Aorta (tissue), 5 donors: ENCODE results near the gene SRPK2. TPM values are rescaled to one million over a fixed set of nuclear protein-coding genes. Genes with fewer than 3 reads are reported as not detected.
"Not testable (repeated sequence)": the region's sequence is repeated elsewhere in the genome, so short reads cannot be mapped to it uniquely, and the experiment has no call there.

Source experiments
- ATAC-seq: fragments of 200-7000 bp; cut with Tn5 transposase; one replicate; pipeline ENCODE4 v1.9.1; 2022; ENCODE audit warnings: moderate library complexity; ENCODE audit not compliant: low FRiP score
- DNase-seq, 2 donors: peaks; one replicate each; pipeline ENCODE4 v3.0.0-alpha.2; 2020
- H3K27ac ChIP-seq, 2 donors: one replicate each; pipeline ENCODE4 v1.5.1; 2013; ENCODE audit warnings: low read length in 2 of 2, mild to moderate bottlenecking in 2 of 2, moderate library complexity in 2 of 2, control low read depth in 1 of 2, inconsistent platforms in 1 of 2, low read depth in 1 of 2
- H3K27me3 ChIP-seq, 2 donors: one replicate each; pipeline ENCODE4 v1.6.1; 2013; ENCODE audit warnings: control low read depth in 1 of 2, low read length in 1 of 2, mild to moderate bottlenecking in 1 of 2, moderate library complexity in 1 of 2; ENCODE audit not compliant: insufficient read depth in 2 of 2, control insufficient read depth in 1 of 2
- H3K36me3 ChIP-seq, 2 donors: one replicate each; pipeline ENCODE4 v1.6.1; 2013; ENCODE audit warnings: control low read depth in 1 of 2, low read length in 1 of 2, mild to moderate bottlenecking in 1 of 2; ENCODE audit not compliant: insufficient read depth in 2 of 2, control insufficient read depth in 1 of 2
- H3K4me1 ChIP-seq, 2 donors: one replicate each; pipeline ENCODE4 v1.6.1; 2013; ENCODE audit warnings: low read length in 2 of 2, control low read depth in 1 of 2, mild to moderate bottlenecking in 1 of 2, moderate library complexity in 1 of 2; ENCODE audit not compliant: insufficient read depth in 2 of 2, control insufficient read depth in 1 of 2
- H3K4me3 ChIP-seq, 2 donors: one replicate each; pipeline ENCODE4 v1.5.1; 2013; ENCODE audit warnings: low read length in 2 of 2, control low read depth in 1 of 2, mild to moderate bottlenecking in 1 of 2
- H3K9me3 ChIP-seq: one replicate; pipeline ENCODE4 v1.6.1; 2013; ENCODE audit warnings: mild to moderate bottlenecking, low read length; ENCODE audit not compliant: control insufficient read depth
- whole genome bisulfite sequencing, 2 donors: extraction: QIAGEN DNeasy Blood & Tissue Kit; methylation state at CpG; one replicate each; pipeline ENCODE4 v1.1.7; 2013; 5-methylcytosine and 5-hydroxymethylcytosine counted together
- intact Hi-C, 2 donors: fragments of 100-400 bp; cut with DNase I; formaldehyde crosslinking; loops; one replicate each; pipeline versions ENCODE4 v1.14.2 to v1.15.0; 2022
- polyA plus RNA-seq, 2 donors: library from polyadenylated mRNA; stranded (reverse); fragments of 200-250 nt; gene quantifications; one replicate each; pipeline ENCODE4 v1.2.3, GENCODE V29; 2013
- total RNA-seq, 2 donors: library from RNA; stranded (reverse); fragmentation: NEBNext Ultra II Directional; extraction: Animal tissue kit (Norgen Biotek cat#: 25700); gene quantifications; one replicate each; pipeline ENCODE4 v1.2.1, GENCODE V29; 2021
- donor health status: healthy with polysubstance abuse.
- donor health status: Bipolar disorder and iron deficiency.
- donor health status: DM: no; HTN: no; CAD: no.
- donor health status: DM: no; HTN: no; CAD: no.
- donor health status: DM: yes; HTN: yes; CAD: no.

The SRPK2 gene
- total and polyA plus RNA-seq, 4 donors: 11.5 to 49.7 (median 28.7) TPM

DNA sequence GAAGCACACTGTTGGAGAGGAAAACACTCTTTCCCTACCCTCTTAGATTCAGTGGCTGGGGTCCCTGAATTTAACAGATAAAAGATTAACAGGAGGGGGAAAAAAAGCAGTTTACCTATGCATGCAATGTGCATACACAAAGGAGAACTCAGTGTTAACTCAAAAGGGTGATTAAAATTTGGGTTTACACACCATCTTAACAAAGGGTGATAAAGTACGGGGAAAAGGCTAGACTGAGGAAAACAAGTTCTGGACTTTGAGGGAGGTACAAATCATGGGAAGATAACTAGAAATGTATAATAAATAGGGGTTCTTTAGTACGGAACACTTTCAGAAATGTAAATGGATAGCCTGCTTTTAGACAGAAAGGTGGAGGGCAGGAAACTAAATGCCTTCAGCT, 83.1 kb downstream of the SRPK2 start:
- no peak overlapping the region for H3K27ac ChIP-seq
- no peaks in the 10 kb centered on the region for H3K9me3 ChIP-seq
- H3K27me3 ChIP-seq: no peaks in the 10 kb centered on the region
- intact Hi-C loops: no loop called here
- H3K36me3 ChIP-seq: no peaks in the 10 kb centered on the region
- peaks cover 2 to 4% of the 10 kb centered on the region in 2 donors for H3K4me1 ChIP-seq
- ATAC-seq (no peak), DNase-seq (no peak)
- 94 to 97% methylated on average over 2 of the region's 2 CpGs for WGBS, 2 donors
- H3K4me3 ChIP-seq: no peak overlapping the region

DNA sequence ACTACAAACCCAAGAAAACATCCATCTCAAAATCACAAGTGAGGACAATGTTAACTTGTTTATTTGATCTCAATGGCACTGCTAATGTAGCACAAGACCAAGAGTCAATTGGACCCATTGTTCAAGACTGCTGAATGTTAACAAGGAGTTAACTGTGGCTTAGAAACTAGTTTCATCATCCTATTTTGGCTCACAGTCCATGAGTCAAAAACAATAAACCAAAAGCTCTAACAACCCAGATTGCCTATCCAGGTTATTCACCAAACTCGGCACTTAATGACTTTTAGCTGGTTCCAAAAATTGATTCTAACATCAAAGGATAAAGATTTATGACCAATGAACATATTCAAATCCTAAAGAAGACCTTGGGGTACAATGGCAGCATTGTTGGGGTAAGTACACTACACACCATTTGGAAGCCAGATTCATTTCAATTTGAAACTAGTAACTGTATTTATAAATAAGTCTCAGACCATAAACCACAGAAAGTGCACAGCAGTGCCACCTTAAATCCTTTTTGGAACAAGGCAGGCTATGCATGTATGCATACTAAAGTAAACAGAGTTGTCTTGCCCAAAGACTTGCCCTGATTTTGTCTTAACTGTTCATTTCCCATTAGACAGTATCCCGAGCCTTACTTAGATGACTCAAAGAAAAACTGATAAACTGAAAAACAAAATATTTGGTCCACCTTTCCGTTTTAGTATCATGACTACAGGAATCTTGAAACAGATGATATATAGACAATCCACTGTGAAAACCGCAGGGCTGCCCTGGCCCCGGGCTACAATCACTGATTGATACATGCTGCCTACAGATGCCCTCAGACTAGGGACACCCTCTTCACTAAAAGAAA, 84.5 kb downstream of the SRPK2 start:
- H3K4me3 ChIP-seq: no peak overlapping the region
- 30 to 32% methylated on average over 5 of the region's 5 CpGs for WGBS, 2 donors
- DNase-seq (no peak), ATAC-seq (no peak)
- peaks cover 2 to 4% of the 10 kb centered on the region in 2 donors for H3K4me1 ChIP-seq
- no peaks in the 10 kb centered on the region for H3K9me3 ChIP-seq
- no peaks in the 10 kb centered on the region for H3K27me3 ChIP-seq
- no peaks in the 10 kb centered on the region for H3K36me3 ChIP-seq
- intact Hi-C loops: no loop called here
- no peak overlapping the region for H3K27ac ChIP-seq

GRCh38 chr7:105300587-105300986, 88.1 kb downstream of the SRPK2 start:
- H3K9me3 ChIP-seq, ATAC-seq, DNase-seq, H3K4me1 ChIP-seq, intact Hi-C loops, H3K27ac ChIP-seq, H3K4me3 ChIP-seq, H3K27me3 ChIP-seq, H3K36me3 ChIP-seq: not testable (repeated sequence)
- 92 to 98% methylated on average over 6 of the region's 6 CpGs for WGBS, 2 donors

- no peaks in the 10 kb centered on the region for H3K9me3 ChIP-seq
- ATAC-seq (no peak), DNase-seq (no peak)
- intact Hi-C loops: no loop called here
- H3K36me3 ChIP-seq: no peaks in the 10 kb centered on the region
- no peaks in the 10 kb centered on the region for H3K4me1 ChIP-seq
- no peak overlapping the region for H3K4me3 ChIP-seq
- 85 to 91% methylated on average over 4 of the region's 4 CpGs for WGBS, 2 donors
- no peaks in the 10 kb centered on the region for H3K27me3 ChIP-seq
- H3K27ac ChIP-seq: no peak overlapping the region
Measured at GRCh38 chr7:105298439-105298894, 90.3 kb downstream of the SRPK2 start.

- Histone ChIP-seq H3K27ac (no peak overlapping the region), H3K36me3 (no peaks in the 10 kb centered on the region), H3K27me3 (no peaks in the 10 kb centered on the region), H3K4me1 (no peaks in the 10 kb centered on the region), H3K4me3 (no peak overlapping the region), H3K9me3 (no peaks in the 10 kb centered on the region)
- 96 to 98% methylated on average over 2 of the region's 2 CpGs for WGBS, 2 donors
- ATAC-seq (no peak), DNase-seq (no peak)
- intact Hi-C loops: no loop called here
Measured at GRCh38 chr7:105297985-105298384, 90.7 kb downstream of the SRPK2 start.

GRCh38 chr7:105297309-105297708, 91.4 kb downstream of the SRPK2 start:
- H3K4me1 ChIP-seq: no peaks in the 10 kb centered on the region
- ATAC-seq (no peak), DNase-seq (no peak)
- WGBS, 2 donors: 96 to 98% methylated on average over 5 of the region's 5 CpGs
- H3K9me3 ChIP-seq: no peaks in the 10 kb centered on the region
- H3K4me3 ChIP-seq: no peak overlapping the region
- H3K27me3 ChIP-seq: no peaks in the 10 kb centered on the region
- H3K36me3 ChIP-seq: no peaks in the 10 kb centered on the region
- intact Hi-C loops: no loop called here
- no peak overlapping the region for H3K27ac ChIP-seq

- ATAC-seq: no peak
- intact Hi-C loops: no loop called here
- H3K9me3 ChIP-seq: no peaks in the 10 kb centered on the region
- H3K27ac ChIP-seq: no peak overlapping the region
- H3K4me1 ChIP-seq: no peaks in the 10 kb centered on the region
- H3K36me3 ChIP-seq: no peaks in the 10 kb centered on the region
- H3K4me3 ChIP-seq: no peak overlapping the region
- no peaks in the 10 kb centered on the region for H3K27me3 ChIP-seq
- DNase-seq: no peak
Measured at GRCh38 chr7:105296491-105296890, 92.2 kb downstream of the SRPK2 start.

DNA sequence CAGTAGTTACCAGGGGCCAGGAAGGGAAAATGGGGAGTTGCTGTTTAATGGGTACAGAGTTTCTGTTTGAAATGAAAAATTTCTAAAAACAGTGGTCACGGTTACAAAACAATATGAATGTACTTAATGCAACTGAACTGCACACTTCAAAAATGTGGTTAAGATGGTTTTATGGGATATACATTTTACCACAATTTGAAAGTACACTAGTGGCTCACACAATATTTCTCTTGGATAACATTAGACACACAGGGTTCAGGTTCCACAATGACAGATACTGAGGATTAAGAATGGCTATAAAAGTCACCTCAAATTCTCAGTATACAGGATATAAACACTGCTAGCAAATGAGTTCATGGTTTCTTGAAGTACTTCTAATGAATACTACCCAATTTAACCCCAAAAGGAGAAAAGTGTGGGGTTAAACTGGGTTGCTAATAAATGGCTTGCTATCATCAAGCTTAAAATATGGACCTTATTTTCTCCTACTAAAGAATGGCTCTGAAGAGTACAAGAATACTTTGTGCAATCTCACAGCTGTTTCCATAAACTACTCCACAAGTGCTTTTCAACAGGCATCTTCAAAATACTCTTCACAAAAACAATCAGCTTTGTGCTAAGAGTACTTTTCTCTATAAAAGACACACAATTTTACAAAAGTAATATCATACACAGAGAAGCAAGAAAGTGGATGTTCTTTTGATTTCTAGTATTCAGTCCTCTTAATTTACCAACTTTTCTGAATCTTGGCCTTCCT, 92.9 kb downstream of the SRPK2 start:
- H3K36me3 ChIP-seq: no peaks in the 10 kb centered on the region
- WGBS, 2 donors: 99 to 100% methylated on average over 1 of the region's 1 CpG
- no peaks in the 10 kb centered on the region for H3K4me1 ChIP-seq
- intact Hi-C loops: no loop called here
- no peaks in the 10 kb centered on the region for H3K9me3 ChIP-seq
- H3K4me3 ChIP-seq: no peak overlapping the region
- H3K27ac ChIP-seq: no peak overlapping the region
- no peaks in the 10 kb centered on the region for H3K27me3 ChIP-seq
- ATAC-seq (no peak), DNase-seq (no peak)

DNA sequence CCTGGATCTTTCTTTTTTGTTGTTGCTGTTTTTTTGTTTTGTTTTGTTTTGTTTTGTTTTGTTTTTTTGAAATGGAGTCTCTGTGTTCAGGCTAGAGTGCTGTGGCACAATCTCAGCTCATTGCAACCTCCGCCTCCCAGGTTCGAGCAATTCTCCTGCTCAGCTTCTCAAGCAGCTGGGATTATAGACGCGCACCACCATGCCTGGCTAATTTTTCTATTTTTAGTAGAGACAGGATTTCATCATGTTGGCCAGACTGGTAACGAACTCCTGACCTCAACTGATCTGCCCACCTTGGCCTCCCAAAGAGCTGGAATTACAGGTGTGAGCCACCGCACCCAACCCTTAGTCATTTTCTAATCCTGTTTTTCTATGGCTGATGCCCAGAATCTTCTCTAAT, 94.2 kb downstream of the SRPK2 start:
- H3K27ac ChIP-seq, ATAC-seq, H3K4me1 ChIP-seq, H3K36me3 ChIP-seq, H3K9me3 ChIP-seq, intact Hi-C loops, H3K4me3 ChIP-seq, DNase-seq, H3K27me3 ChIP-seq: not testable (repeated sequence)
- WGBS, 2 donors: 97 to 99% methylated on average over 6 of the region's 6 CpGs
